Stomach (tissue), 4 donors: ENCODE measurements around the gene FOXO3.

Experiments used
- CTCF ChIP-seq, 7 experiments: fragments of 450-650 bp in 4 of 7; fragments of 200-600 bp in 3 of 7; sonication (generic) in 3 of 7; IDR thresholded peaks; one replicate each; pipeline ENCODE4 v1.5.1; 2016 to 2019; ENCODE audit warnings: antibody characterized with exemption in 7 of 7, control low read depth in 2 of 7, mild to moderate bottlenecking in 1 of 7
- EP300 ChIP-seq: sonication (generic); formaldehyde crosslinking; IDR thresholded peaks from one replicate; pipeline ENCODE4 v1.6.1; 2017; ENCODE audit warnings: antibody characterized with exemption
- POLR2A ChIP-seq, 4 donors: fragments of 450-650 bp; IDR thresholded peaks; one replicate each; pipeline ENCODE4 v1.6.1; 2016; ENCODE audit warnings: antibody characterized with exemption in 4 of 4, control low read depth in 2 of 4, mild to moderate bottlenecking in 1 of 4, moderate library complexity in 1 of 4

GRCh38 chr6:108672641-108673040 is 111.9 kb downstream of the FOXO3 start:
- TF ChIP-seq CTCF (IDR thresholded peaks at IDR 0.05) (no peak), EP300 (no peak), POLR2A (IDR thresholded peaks at IDR 0.05) (no peak)
